SKM-1 (cell line): ENCODE measurements around the gene ZNF682.
"Not testable (repeated sequence)": the region's sequence is repeated elsewhere in the genome, so short reads cannot be mapped to it uniquely, and the experiment has no call there.

Source experiments
- DNase-seq: peaks from one replicate; lab custom pipeline; 2025; ENCODE audit not compliant: unreplicated experiment; lab: John Stamatoyannopoulos, UW

Gene ZNF682

GRCh38 chr19:19997656-19998268 lies 41.5 kb downstream of the ZNF682 start:
- DNase-seq, result no peak

DNA sequence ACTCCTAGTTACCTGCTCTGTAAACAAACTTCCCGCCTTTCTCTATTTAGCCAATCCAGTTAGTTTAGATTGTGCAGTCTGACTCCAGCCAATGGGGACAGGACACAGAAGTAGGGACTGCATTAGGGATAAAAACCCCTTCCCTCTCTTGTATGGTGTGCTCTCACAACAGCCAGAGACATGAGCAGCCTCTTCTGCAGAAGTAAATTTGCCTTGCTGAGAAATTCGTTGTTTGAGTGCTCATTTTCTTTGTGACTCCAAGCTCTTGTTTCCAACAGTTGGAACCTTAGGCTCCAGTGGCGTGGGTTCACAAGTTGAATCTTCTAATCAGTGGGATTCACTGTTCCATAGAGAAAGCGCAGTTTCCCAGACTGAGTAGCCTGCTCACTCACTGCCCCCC lies 72.4 kb downstream of the ZNF682 start:
- no peak for DNase-seq

GRCh38 chr19:19966126-19966525 lies 73.2 kb downstream of the ZNF682 start:
- DNase-seq, result not testable (repeated sequence)

GRCh38 chr19:19964416-19964815 lies 74.9 kb downstream of the ZNF682 start:
- DNase-seq, result no peak

GRCh38 chr19:19959151-19959799 lies 80.0 kb downstream of the ZNF682 start:
- DNase-seq, result not testable (repeated sequence)

DNA sequence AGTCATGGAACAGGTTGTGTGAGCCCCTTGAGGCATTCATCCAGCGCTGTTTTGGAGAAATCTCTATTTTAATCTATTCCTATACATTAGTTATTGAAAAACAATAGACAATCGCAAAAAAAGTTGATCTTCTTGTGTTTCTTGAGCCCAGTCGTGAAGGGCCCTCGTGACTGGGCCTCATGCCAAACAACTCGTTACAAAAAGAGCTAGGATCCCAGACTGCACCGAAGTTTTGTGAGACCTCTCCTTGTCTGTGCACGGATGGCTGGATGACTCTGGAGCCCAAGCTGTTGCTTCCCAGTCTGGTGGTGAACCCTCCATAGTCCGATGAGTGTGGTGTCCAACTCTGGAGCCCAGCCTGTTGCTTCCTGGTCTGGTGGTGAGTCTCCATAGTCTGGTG lies 81.5 kb downstream of the ZNF682 start:
- not testable (repeated sequence) for DNase-seq

GRCh38 chr19:19956434-19957075 lies 82.8 kb downstream of the ZNF682 start:
- DNase-seq, result no peak

GRCh38 chr19:19955208-19955607 lies 84.1 kb downstream of the ZNF682 start:
- no peak for DNase-seq
